Right renal pelvis (tissue), 4 donors: Measurements from ENCODE around the gene EXOC2. TPM values are rescaled to one million over a fixed set of nuclear protein-coding genes. Genes with fewer than 3 reads are reported as not detected.
"Not testable (repeated sequence)": the region's sequence is repeated elsewhere in the genome, so short reads cannot be mapped to it uniquely, and the experiment has no call there.

Experiments
- DNase-seq, 4 donors: peaks; one replicate each; pipeline ENCODE4 v3.0.0-alpha.2; 2013; ENCODE audit warnings: low read depth in 4 of 4, low spot score in 3 of 4, missing footprints in 1 of 4
- polyA plus RNA-seq, 4 donors: library from polyadenylated mRNA; unstranded; fragments of 120-200 nt; gene quantifications; one replicate each; pipeline ENCODE4 v1.2.1, GENCODE V29; 2013; ENCODE audit not compliant: insufficient read length in 4 of 4

EXOC2 gene
- polyA plus RNA-seq, 4 donors, result 22.3 to 26.1 (median 24.8) TPM

DNA sequence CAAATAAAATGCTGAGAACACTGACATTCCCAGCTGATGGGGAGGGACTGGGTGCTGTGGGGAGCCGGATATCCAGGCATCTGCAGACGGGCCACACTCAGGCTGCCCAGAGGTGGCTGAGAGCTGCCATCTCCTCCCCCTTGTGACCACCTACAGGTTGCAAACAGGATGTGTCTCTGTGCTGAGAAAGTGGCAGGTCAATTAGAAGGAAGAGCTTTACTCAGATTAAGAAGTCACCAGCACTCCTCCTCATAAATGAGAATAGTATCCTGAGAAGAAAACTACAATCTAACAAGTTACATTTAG is 99.1 kb downstream of the EXOC2 start:
- DNase-seq, result no peak

DNA sequence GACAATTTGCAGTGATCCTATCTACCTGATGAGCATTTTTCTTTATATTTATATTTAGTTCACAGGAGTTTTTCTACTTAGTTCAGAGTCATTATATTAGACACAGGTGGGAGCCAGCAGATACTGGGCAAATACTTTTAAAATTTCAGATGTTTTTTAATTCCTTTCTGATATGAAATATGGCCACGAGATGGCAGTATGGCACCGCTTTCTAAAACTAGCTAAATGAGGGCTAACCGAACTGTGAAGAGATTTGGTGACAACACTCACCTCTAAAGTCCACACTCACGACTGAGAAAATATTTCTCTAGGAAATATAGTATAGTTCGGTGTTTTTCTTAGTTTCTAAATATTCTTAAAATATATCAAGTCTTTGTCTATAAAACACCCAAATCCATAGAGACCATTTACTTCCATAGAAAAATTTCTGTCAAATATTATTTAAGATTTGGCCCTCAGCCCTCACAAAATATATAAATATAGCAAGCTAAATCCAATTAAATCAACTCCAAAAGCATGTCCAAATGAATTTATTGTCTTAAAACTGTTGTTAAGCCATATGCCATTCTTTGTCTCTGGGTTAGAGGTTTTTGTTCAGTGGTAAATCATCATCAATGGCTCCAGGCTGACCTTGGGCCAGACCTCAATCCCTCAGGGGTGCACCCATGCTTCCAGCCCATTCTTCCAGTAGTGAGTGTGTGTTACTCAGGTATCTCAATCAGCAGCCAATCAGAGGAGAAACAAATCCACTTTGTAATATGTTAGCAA is 99.6 kb downstream of the EXOC2 start:
- peak; percentile 39 to 62 (median 50) for DNase-seq

DNA sequence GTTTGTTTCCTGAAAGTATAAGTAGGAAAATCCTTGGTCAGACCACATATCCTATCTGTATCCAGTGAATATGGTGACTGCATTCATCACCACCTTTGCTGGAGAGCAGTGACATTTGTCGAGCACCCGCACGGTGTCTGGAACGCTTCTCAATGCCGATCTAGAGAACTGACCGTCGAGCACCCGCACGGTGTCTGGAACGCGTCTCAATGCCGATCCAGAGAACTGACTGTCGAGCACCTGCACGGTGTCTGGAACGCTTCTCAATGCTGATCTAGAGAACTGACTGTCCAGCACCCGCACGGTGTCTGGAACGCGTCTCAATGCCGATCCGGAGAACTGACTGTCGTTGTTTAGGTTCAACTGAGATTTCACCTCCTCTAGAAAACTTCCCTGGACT is 103.8 kb downstream of the EXOC2 start:
- DNase-seq, result no peak

- DNase-seq, result no peak
These were observed 106.4 kb downstream of the EXOC2 start for GRCh38 chr6:586553-586952.

DNA sequence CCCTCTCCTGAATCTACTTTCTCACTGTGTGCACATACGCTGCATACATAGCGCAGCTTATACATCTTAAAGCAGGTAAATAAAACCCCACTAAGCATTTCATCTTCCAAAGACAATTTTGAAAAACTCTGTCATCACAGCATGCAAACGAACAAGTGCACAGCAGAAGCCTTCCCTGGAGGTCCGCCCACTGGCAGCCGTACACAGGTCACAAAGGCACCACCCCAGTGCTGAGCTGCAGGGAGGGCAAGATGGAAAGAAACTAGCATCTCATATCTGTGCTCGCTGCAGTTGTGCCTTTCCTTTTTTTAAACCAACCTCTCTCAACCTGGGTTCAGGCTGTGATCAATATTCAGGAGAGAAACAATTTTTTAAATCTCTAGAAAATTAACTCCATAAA is 109.3 kb downstream of the EXOC2 start:
- DNase-seq, result no peak

DNA sequence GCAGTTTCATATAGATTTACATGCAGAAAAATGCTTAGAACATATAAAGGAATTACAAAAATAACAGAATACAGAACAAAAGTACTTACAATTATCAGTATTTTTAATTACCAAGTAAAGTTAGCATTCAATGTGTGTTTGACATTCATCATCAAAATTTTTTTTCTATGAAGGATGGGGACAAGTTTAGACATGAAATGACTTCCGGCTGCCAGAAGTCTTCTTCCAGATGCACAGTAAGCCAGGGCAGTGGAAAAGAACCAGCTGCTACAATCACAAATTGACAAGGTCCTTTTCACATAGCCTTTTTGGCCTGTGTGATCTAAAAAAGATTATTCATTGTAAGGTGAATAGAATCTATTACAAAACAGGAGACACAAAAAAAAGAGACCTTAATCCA is 109.8 kb downstream of the EXOC2 start:
- DNase-seq, result no peak

DNA sequence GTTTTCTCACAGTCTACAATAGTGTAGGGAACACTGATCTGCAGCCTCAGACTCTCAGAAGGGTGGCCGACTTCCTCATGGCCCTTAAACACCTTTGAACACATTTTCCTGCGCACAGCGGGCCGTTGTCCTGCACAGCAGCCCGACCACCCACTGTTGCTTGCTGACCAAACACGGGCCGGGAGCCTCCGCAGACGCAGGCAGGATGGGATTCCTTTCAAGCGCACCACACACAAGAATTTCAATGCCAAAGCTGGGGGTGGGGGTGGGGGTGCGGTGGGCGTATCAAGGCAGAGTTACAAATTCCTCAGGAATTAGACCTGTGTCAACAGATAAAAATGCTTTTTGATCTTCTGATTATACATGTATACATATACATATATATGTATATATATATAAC is 110.6 kb downstream of the EXOC2 start:
- no peak for DNase-seq

- no peak for DNase-seq
These were observed 113.6 kb downstream of the EXOC2 start for GRCh38 chr6:579339-579738.

- DNase-seq, result no peak
These were observed 120.2 kb downstream of the EXOC2 start for GRCh38 chr6:572596-573265.

GRCh38 chr6:571892-572291 is 121.0 kb downstream of the EXOC2 start:
- no peak for DNase-seq

- no peak for DNase-seq
These were observed 122.1 kb downstream of the EXOC2 start for GRCh38 chr6:570825-571224.

- DNase-seq, result no peak
These were observed 123.9 kb downstream of the EXOC2 start for GRCh38 chr6:568954-569523.

DNA sequence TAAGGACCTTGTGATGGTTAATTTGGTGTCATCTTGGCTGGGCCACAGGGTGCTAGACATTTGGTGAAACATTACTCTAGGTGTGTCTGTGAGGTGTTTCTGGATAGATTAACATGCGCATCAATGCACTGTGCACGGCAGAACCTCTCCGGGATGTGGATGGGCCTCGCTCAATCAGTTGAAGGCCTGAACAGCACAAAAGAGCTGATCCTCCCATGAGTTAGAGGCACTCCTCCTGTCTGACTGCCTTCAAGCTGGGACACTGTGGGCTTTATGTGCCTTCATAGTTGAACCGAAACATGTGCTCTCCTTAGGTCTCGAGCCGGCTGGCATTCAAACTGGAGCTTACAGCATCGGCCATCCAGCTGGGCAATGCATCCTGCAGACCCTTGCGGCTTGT is 124.9 kb downstream of the EXOC2 start:
- DNase-seq, result no peak

- no peak for DNase-seq
These were observed 129.1 kb downstream of the EXOC2 start for GRCh38 chr6:563863-564262.

- no peak for DNase-seq
These were observed 130.8 kb downstream of the EXOC2 start for GRCh38 chr6:562052-562676.

- DNase-seq, result not testable (repeated sequence)
These were observed 131.6 kb downstream of the EXOC2 start for GRCh38 chr6:561335-561734.

DNA sequence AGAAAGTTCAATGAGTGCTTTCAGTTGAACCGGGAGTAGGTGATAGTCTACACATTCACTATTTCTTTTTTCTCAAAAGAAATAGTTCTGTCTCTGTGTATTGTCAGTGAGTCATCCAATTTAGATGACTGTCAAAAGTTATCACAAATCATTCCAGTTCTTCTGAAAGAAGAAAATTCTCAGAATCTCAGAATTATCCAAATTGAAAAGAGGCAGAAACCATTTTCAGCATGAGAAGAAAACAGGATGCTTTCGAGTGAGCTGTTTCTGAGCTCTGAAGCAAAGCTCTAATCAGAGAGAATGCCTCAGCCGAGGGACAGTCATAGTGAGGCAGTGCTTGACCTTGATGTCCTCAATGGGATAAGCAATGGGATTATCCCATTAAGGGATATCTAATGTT is 134.0 kb downstream of the EXOC2 start:
- no peak for DNase-seq

DNA sequence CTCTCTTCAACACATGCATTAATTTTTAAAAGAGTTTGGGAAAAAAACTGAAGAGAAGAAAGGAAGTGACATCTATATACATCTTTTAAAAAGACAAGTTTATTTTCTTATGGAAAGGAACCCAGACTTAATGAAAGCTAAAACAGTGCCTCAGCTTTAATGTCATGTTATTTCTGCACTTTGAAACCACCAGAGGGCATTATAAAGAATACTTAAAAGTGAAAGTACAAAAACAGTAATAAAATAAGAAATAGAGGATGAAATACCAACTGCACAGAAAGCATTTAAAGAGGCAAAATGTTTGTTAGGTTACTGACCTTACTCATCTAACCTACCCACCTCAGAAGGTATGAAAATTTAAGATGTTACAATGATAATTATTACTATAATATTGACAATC is 134.8 kb downstream of the EXOC2 start:
- DNase-seq, result no peak

- DNase-seq, result no peak
These were observed 141.0 kb downstream of the EXOC2 start for GRCh38 chr6:551829-552350.

DNA sequence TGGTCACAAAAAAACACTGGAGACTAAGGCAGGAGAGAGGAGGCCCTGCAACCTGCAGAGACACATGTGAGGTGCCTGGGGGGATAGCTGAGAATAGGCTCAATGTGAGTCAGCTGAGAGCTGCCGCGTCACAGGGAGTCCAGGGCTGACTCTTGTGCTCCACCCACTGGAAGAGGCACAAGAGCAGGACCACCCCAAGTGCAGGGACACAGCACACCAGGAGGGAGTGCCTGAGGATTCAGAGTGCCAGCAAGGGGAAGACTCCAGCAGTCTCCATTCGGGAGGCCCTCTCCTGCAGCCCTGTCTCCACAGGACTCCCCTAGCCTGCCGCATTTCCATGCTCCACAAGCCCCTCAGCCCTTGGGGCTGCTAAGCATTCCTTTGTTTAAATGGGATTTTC is 141.5 kb downstream of the EXOC2 start:
- no peak for DNase-seq

GRCh38 chr6:549906-550305 is 143.0 kb downstream of the EXOC2 start:
- no peak for DNase-seq

- no peak for DNase-seq
These were observed 144.4 kb downstream of the EXOC2 start for GRCh38 chr6:548517-548916.
